HUES48 (cell line): ENCODE results near the gene TRPT1.

ENCODE experiments used
- H3K27ac ChIP-seq: one replicate; pipeline ENCODE4 v1.7.0; 2013; ENCODE audit warnings: low read depth, low read length, inconsistent platforms
- H3K27me3 ChIP-seq: 2 replicates; pipeline ENCODE4 v1.6.1; 2013; ENCODE audit warnings: mild to moderate bottlenecking, low read length; ENCODE audit not compliant: control insufficient read depth, insufficient read depth
- H3K36me3 ChIP-seq: 2 replicates; pipeline ENCODE4 v1.6.1; 2013; ENCODE audit warnings: low read length; ENCODE audit not compliant: control insufficient read depth, insufficient read depth
- H3K4me1 ChIP-seq: 2 replicates; pipeline ENCODE4 v1.6.1; 2013; ENCODE audit warnings: mild to moderate bottlenecking, low read length; ENCODE audit not compliant: control insufficient read depth, insufficient read depth
- H3K4me3 ChIP-seq: 2 replicates; pipeline ENCODE4 v1.5.1; 2013; ENCODE audit warnings: mild to moderate bottlenecking, low read depth, low read length
- H3K9ac ChIP-seq: 2 replicates; pipeline ENCODE4 v1.6.1; 2013; ENCODE audit warnings: mild to moderate bottlenecking, low read depth, low read length, moderate library complexity
- H3K9me3 ChIP-seq: 2 replicates; pipeline ENCODE4 v1.6.1; 2013; ENCODE audit warnings: low read length; ENCODE audit not compliant: control insufficient read depth, insufficient read depth

TRPT1 gene

GRCh38 chr11:64264371-64264852 lies 38.4 kb upstream of the TRPT1 start:
- Histone ChIP-seq H3K4me1 (peaks cover 8% of the 10 kb centered on the region), H3K9ac (no peak overlapping the region)

GRCh38 chr11:64263947-64264317 lies 37.9 kb upstream of the TRPT1 start:
- peaks cover 7% of the 10 kb centered on the region for H3K4me1 ChIP-seq

More at GRCh38 chr11:64264371-64264852, 38.4 kb upstream of the TRPT1 start:
- Histone ChIP-seq H3K27me3 (no peaks in the 10 kb centered on the region), H3K36me3 (peaks cover 78% of the 10 kb centered on the region), H3K9me3 (no peaks in the 10 kb centered on the region), H3K4me3 (no peak overlapping the region), H3K27ac (no peak overlapping the region)

GRCh38 chr11:64263021-64263946 lies 37.3 kb upstream of the TRPT1 start:
- Histone ChIP-seq H3K27me3 (no peaks in the 10 kb centered on the region), H3K4me1 (peaks cover under 1% of the 10 kb centered on the region), H3K9ac (no peak overlapping the region), H3K27ac (no peak overlapping the region), H3K9me3 (no peaks in the 10 kb centered on the region), H3K4me3 (no peak overlapping the region), H3K36me3 (peaks cover 85% of the 10 kb centered on the region)

More at GRCh38 chr11:64263947-64264317, 37.9 kb upstream of the TRPT1 start:
- Histone ChIP-seq H3K27me3 (no peaks in the 10 kb centered on the region), H3K9me3 (no peaks in the 10 kb centered on the region), H3K4me3 (no peak overlapping the region), H3K9ac (no peak overlapping the region), H3K36me3 (peaks cover 83% of the 10 kb centered on the region), H3K27ac (no peak overlapping the region)

DNA sequence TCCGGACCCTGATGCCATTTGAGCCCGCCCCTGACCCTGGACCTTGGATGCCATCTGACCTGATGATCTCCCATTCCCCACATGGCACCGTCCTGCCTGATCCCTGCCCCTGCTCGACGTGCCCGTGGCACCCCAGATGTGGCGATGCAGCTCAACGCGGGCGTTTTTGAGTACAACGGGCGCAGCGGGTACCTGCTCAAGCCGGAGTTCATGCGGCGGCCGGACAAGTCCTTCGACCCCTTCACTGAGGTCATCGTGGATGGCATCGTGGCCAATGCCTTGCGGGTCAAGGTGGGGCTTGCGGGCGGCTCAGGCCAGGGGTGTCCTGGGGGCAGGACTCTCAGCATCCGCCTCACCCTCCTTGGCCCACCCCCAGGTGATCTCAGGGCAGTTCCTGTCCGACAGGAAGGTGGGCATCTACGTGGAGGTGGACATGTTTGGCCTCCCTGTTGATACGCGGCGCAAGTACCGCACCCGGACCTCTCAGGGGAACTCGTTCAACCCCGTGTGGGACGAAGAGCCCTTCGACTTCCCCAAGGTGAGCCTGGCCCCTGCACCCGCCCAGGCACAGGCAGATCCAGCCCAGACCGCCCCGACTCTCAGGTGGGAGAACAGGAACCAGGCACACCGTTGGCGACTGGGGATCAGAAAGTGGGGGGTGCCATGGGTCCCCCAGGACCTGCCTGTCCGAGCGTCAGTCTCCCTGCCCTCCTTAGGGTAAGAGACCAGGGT lies 36.5 kb upstream of the TRPT1 start:
- H3K36me3 ChIP-seq = peaks cover 86% of the 10 kb centered on the region

DNA sequence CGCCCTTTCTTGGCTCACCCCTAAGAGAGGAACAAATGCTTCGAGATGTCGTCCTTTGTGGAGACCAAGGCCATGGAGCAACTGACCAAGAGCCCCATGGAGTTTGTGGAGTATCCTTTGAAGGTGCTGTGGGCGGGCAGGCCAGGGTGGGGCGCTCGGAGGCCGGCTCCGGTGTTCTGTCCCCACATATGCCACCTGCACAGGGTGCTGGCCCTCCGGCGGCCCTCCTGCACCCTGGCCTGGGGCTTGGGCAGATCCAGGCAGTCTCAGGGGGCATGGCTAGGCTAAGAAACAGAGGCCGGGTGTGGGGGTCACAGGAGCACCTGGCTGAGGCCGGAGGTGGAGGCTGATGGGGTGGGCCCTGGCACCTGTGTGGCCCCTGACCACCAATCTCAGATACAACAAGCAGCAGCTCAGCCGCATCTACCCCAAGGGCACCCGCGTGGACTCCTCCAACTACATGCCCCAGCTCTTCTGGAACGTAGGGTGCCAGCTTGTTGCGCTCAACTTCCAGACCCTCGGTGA lies 35.6 kb upstream of the TRPT1 start:
- H3K27ac ChIP-seq = no peak overlapping the region
- H3K27me3 ChIP-seq = no peaks in the 10 kb centered on the region
- H3K4me3 ChIP-seq = no peak overlapping the region
- no peak overlapping the region for H3K9ac ChIP-seq
- H3K9me3 ChIP-seq = no peaks in the 10 kb centered on the region
- H3K36me3 ChIP-seq = peaks cover 92% of the 10 kb centered on the region
- H3K4me1 ChIP-seq = no peaks in the 10 kb centered on the region

More for the DNA sequence above, 36.5 kb upstream of the TRPT1 start:
- no peaks in the 10 kb centered on the region for H3K4me1 ChIP-seq
- H3K4me3 ChIP-seq = no peak overlapping the region
- H3K9ac ChIP-seq = no peak overlapping the region
- no peaks in the 10 kb centered on the region for H3K9me3 ChIP-seq
- no peak overlapping the region for H3K27ac ChIP-seq
- H3K27me3 ChIP-seq = no peaks in the 10 kb centered on the region

- H3K36me3 ChIP-seq = peaks cover 93% of the 10 kb centered on the region
- H3K27ac ChIP-seq = no peak overlapping the region
- no peaks in the 10 kb centered on the region for H3K4me1 ChIP-seq
- no peak overlapping the region for H3K9ac ChIP-seq
- no peaks in the 10 kb centered on the region for H3K9me3 ChIP-seq
- H3K4me3 ChIP-seq = no peak overlapping the region
- H3K27me3 ChIP-seq = no peaks in the 10 kb centered on the region
Observed at GRCh38 chr11:64260147-64260708, 34.2 kb upstream of the TRPT1 start.

DNA sequence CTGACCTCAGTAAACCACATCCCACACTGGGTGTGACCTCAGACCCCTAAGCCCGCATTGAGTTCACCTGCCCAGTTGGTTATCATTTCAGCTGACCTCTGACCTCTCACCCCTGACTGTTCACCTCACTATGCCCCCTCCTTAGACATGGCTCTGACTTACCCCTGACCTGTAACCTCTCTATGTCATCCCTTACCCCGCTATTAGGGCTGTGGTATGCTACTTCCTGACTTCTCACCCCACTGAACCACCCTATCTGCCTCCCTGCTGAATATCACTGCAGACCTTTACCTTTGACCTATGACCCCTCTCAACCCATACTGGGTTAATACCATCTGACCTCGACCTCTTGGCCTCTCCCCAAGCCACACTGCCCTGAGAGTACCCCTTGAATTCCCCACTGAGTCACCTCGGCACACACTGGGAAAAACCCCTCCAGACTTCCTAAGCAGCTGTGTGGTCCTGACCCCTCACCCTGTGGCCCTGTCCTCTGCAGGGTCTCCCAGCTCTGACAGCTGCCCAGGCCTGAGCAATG lies 33.6 kb upstream of the TRPT1 start:
- Histone ChIP-seq H3K4me3 (no peak overlapping the region), H3K9me3 (no peaks in the 10 kb centered on the region), H3K4me1 (no peaks in the 10 kb centered on the region), H3K27ac (no peak overlapping the region), H3K27me3 (no peaks in the 10 kb centered on the region), H3K9ac (no peak overlapping the region), H3K36me3 (peaks cover 97% of the 10 kb centered on the region)

- Histone ChIP-seq H3K9ac (no peak overlapping the region), H3K9me3 (no peaks in the 10 kb centered on the region), H3K27ac (no peak overlapping the region), H3K27me3 (no peaks in the 10 kb centered on the region), H3K4me3 (no peak overlapping the region), H3K4me1 (no peaks in the 10 kb centered on the region), H3K36me3 (peaks cover 96% of the 10 kb centered on the region)
Observed at GRCh38 chr11:64258946-64259532, 33.1 kb upstream of the TRPT1 start.

- Histone ChIP-seq H3K4me1 (0 out of 2 replicates have a peak, but pooled peaks cover 1% of the 10 kb centered on the region), H3K27ac (no peak overlapping the region), H3K27me3 (no peaks in the 10 kb centered on the region), H3K9me3 (no peaks in the 10 kb centered on the region), H3K9ac (no peak overlapping the region), H3K4me3 (no peak overlapping the region), H3K36me3 (peaks cover 89% of the 10 kb centered on the region)
Observed at GRCh38 chr11:64258356-64258755, 32.4 kb upstream of the TRPT1 start.

- H3K9me3 ChIP-seq = no peaks in the 10 kb centered on the region
- H3K36me3 ChIP-seq = peaks cover 71% of the 10 kb centered on the region
- H3K4me1 ChIP-seq = peaks cover 8% of the 10 kb centered on the region
- H3K4me3 ChIP-seq = no peak overlapping the region
- H3K27me3 ChIP-seq = no peaks in the 10 kb centered on the region
- no peak overlapping the region for H3K9ac ChIP-seq
- H3K27ac ChIP-seq = no peak overlapping the region
Observed at GRCh38 chr11:64256300-64256699, 30.3 kb upstream of the TRPT1 start.
